GM19035 (cell line): ENCODE data around the gene ZNF778.
"Not testable (repeated sequence)": the region's sequence is repeated elsewhere in the genome, so short reads cannot be mapped to it uniquely, and the experiment has no call there.

Source experiments
- ATAC-seq: cut with Tn5 transposase; IDR thresholded peaks from one replicate; pipeline ENCODE4 v1.9.1; 2021; ENCODE audit not compliant: unreplicated experiment

Gene ZNF778

DNA sequence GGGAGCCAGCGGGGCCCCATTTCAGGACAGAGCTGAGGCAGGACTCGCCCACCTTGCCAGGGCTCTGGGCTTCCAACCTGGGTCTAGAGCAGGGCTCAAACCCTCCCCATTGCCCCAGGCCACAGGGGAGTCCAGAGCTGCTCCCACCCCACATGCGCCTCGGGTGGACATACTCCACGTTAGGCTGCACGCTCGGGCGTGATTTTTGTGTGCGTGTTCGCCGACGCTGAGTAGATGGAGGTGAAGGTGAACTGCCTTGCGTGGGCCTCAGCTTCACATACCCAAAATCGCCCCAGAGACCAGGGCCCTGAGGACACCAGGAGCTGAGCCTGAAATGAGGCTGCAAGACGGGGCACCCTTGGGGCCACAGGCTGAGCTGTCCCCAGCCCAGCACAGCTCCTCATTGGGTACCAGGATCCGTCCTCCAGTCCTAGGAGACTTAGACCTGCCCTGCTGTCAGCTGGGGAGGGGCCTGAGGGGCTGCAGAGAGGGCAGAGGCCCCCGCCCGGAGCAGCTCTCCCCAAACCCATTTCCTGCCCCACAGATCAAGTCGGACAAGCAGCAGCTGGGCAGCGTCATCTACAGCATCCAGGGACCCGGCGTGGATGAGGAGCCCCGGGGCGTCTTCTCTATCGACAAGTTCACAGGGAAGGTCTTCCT is 37.7 kb upstream of the ZNF778 start:
- ATAC-seq, result no peak

- ATAC-seq, result no peak
These were observed 34.0 kb upstream of the ZNF778 start for GRCh38 chr16:89183463-89183862.

DNA sequence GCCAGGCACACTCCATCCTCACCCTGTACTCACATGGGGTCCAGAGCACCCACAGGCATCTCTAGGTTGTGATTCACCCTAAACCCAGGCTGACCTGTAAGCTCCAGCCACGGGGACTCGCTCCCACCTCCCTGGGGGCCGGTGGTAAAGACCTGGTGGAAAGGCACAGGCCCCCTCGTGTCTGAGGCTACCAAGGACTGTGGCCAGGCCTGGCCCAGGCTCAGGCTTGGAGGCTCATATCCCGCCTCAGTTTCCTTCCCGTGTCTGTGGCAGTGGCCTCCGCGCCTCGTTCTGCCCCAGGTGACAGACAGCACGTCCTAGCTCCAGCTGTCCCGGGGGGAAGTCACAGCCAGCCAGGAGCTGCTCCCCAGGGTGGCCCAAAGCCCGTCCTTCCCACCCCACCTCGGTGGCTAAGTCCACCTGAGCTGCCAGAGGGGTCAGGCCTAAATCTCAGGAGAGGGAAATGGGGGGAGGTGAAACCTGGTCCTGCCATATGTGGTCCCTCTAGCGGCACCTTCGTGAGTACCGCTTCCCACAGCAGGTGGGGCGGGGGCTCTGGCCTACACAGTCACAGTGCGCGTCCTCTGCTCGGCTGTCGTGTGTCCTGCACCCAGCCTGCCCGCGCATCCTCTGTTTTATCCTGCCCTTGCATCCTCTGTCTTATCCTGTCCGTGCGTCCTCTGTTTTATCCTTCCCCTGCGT is 33.4 kb upstream of the ZNF778 start:
- ATAC-seq, result no peak

- no peak for ATAC-seq
These were observed 32.9 kb upstream of the ZNF778 start for GRCh38 chr16:89184677-89184932.

DNA sequence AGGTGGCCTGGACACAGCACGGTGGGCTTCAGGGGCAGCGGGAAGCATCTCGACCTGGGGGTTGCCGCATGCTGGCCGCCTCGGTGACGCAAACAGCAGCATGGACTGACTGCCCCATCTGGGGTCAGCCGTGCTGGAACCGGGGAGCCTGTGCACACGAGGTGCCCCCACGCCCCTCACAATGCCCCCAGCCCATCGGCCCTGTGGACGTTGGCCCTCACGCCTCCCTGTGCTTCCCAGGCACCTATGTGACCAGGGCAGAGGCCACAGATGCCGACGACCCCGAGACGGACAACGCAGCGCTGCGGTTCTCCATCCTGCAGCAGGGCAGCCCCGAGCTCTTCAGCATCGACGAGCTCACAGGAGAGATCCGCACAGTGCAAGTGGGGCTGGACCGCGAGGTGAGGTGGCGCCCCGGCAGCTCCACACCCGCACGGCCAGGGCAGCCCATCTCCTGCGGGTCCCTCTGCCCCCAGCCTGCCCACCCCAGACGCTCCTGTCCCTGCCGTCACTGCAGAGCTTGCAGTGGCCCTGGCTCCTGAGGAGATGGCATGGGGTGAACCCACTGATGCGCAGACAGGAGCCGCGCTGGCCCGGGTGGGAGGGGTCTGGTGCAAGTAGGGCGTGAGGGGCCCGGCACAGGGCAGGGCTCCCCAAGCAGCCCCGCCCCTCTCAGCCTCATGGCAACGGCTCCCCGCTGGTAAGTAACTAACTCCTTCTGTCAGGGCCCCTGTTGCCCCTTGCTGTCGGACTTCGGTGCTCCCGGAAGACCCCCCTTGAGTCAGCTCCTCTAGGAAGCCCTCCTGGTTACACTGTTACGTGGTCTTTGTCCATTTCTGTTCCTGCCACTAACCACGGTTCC is 32.3 kb upstream of the ZNF778 start:
- no peak for ATAC-seq

DNA sequence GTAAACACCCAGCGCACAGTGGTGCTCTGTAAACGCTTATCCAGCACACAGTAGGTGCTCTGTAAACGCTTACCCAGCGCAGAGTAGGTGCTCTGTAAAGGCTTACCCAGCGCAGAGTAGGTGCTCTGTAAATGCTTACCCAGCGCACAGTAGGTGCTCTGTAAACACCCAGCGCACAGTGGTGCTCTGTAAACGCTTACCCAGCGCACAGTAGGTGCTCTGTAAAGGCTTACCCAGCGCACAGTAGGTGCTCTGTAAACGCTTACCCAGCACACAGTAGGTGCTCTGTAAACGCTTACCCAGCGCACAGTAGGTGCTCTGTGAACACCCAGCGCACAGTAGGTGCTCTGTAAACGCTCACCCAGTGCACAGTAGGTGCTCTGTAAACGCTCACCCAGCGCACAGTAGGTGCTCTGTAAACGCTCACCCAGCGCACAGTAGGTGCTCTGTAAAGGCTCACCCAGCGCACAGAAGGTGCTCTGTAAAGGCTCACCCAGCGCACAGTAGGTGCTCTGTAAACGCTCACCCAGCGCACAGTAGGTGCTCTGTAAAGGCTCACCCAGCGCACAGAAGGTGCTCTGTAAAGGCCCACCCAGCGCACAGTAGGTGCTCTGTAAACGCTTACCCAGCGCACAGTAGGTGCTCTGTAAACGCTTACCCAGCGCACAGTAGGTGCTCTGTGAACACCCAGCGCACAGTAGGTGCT is 31.5 kb upstream of the ZNF778 start:
- not testable (repeated sequence) for ATAC-seq

- not testable (repeated sequence) for ATAC-seq
These were observed 30.9 kb upstream of the ZNF778 start for GRCh38 chr16:89186593-89187031.

DNA sequence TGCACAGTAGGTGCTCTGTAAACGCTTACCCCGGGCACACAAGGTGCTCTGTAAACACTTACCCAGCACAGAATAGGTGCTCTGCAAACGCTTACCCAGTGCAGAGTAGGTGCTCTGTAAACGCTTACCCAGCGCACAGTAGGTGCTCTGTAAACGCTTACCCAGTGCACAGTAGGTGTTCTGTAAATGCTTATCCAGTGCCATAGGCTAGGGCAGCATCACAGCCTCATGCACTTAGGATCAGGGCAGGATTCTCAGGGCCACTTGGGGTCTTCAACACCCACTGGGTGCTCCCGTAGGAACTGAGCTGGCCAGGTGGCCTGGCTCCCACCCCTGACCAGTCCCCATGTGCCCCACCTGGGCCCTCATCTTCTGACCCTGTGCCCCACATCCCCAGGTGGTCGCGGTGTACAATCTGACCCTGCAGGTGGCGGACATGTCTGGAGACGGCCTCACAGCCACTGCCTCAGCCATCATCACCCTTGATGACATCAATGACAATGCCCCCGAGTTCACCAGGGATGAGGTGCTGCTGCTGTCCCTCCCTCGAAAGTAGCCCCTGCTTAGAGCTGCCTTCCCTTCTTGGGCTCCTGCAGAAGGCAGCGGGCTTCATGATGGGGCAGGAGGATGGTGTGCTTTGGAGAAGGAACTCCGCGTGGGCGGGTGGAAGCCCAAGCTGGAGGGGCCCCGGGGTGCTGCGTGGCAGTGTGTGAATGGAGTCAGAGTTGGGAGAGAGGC is 30.3 kb upstream of the ZNF778 start:
- no peak for ATAC-seq

GRCh38 chr16:89187770-89188392 is 29.6 kb upstream of the ZNF778 start:
- ATAC-seq, result no peak

DNA sequence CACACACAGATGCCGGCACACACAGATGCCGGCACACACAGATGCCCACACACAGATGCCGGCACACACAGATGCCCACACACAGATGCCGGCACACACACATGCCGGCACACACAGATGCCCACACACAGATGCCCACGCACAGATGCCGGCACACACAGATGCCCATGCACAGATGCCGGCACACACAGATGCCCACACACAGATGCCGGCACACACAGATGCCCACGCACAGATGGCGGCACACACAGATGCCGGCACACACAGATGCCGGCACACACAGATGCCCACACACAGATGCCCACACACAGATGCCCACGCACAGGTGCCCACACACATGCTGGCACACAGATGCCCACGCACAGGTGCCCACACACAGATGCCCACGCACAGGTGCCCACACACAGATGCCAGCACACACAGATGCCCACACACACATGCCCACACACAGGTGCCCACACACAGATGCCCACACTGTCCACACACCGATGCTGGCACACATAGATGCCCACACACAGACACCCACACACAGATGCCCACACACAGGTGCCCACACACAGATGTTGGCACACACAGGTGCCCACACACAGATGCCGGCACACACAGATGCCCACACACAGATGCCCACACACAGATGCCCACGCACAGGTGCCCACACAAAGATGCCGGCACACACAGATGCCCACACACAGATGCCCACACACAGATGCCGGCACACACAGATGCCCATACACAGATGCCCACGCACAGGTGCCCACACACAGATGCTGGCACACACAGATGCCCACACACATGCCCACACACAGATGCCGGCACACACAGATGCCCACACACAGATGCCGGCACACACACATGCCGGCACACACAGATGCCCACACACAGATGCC is 28.8 kb upstream of the ZNF778 start:
- ATAC-seq, result not testable (repeated sequence)

DNA sequence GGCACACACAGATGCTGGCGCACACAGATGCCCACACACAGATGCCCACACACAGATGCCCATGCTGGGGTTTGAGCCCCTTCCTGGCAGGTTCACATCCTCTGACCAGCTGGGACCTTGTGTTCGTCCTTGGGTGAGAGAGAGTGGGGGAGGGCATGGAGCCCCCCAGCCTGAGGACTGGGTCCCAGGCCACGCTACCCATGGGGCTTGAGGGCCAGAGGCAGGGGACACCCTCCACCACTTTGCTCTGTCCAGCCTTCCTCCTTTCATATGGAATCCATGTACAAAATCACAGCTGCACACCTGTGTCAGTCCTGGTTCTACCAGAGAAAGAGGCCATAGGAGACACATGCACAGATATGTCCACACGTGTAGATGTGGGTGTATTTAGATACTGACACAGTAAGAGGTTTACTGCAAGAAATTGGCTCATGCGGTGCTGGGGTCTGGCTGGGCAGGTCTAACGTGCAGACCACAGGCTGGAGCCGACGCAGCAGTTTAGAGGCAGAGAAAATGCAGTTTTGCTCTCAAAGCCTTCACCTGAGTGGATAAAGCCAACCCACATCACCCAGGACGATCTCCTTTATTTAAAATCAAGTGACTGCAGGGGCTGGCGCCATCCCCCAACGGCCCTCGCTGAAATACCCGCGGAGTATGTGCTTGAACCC is 28.0 kb upstream of the ZNF778 start:
- no peak for ATAC-seq

DNA sequence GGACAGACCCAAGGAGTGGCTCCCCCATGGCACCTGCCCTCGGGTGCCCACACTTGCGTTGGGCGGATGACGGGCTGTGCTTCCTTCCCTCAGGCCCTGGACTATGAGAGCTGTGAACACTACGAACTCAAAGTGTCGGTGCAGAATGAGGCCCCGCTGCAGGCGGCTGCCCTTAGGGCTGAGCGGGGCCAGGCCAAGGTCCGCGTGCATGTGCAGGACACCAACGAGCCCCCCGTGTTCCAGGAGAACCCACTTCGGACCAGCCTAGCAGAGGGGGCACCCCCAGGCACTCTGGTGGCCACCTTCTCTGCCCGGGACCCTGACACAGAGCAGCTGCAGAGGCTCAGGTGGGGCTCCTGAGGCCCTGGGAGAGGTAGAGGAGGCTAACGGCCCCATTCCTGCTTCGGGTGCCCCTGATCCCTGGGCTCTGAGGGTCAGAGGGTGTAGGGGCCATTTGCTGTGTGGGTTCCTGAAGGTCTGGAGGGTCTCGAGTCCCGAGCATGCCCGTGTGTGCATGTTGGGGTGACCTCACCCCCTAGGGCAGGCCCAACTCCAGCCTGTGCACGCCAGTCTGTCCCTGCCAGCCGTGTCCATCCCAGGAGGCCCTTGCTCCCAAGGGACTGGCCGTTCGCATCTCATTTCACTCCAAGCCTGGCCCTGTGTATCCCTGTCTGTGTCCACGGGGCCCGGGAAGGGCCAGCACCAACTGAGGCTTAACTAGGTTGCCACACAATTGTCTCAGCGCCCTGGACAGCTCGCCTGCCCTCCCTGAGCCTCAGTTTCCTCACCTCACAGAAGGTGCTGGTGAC is 27.1 kb upstream of the ZNF778 start:
- no peak for ATAC-seq

DNA sequence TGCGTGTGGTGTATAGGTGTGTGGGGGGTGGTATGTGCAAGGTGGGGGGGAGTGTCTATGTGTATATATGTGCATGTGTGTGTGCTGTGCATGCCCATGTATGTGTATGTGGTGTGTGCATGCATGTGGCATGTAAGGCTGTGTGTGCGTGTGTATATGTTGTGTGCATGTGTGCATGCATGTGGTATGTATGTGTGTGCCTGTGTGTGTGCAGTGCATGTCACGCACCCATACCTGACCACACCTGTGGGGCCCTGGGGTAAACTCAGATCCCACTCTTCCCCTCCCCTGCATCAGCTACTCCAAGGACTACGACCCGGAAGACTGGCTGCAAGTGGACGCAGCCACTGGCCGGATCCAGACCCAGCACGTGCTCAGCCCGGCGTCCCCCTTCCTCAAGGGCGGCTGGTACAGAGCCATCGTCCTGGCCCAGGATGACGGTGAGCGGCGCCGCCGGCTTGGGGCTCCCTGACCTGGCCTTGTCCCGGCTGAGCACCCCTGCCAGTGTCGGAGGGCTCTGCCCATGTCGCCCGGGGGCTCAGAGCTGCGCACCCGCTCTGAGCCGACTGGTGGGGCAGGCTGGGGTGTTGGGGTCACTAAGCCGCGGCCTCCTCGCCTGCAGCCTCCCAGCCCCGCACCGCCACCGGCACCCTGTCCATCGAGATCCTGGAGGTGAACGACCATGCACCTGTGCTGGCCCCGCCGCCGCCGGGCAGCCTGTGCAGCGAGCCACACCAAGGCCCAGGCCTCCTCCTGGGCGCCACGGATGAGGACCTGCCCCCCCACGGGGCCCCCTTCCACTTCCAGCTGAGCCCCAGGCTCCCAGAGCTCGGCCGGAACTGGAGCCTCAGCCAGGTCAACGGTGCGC is 26.2 kb upstream of the ZNF778 start:
- ATAC-seq, result no peak

DNA sequence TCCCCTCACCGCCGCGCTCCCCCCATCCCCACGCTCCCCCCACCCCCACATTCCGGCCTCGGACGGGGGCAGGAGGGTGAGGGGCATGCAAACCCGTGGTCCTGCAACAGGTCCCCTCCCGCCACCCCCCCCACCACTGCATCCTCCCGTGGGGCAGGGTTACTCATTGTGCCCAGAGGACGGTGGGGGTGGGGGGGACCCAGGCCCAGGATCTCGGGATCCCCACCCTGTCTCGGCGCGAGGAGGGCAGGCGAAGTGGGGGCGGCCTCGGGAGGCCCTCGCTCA is 25.7 kb upstream of the ZNF778 start:
- ATAC-seq, result no peak

DNA sequence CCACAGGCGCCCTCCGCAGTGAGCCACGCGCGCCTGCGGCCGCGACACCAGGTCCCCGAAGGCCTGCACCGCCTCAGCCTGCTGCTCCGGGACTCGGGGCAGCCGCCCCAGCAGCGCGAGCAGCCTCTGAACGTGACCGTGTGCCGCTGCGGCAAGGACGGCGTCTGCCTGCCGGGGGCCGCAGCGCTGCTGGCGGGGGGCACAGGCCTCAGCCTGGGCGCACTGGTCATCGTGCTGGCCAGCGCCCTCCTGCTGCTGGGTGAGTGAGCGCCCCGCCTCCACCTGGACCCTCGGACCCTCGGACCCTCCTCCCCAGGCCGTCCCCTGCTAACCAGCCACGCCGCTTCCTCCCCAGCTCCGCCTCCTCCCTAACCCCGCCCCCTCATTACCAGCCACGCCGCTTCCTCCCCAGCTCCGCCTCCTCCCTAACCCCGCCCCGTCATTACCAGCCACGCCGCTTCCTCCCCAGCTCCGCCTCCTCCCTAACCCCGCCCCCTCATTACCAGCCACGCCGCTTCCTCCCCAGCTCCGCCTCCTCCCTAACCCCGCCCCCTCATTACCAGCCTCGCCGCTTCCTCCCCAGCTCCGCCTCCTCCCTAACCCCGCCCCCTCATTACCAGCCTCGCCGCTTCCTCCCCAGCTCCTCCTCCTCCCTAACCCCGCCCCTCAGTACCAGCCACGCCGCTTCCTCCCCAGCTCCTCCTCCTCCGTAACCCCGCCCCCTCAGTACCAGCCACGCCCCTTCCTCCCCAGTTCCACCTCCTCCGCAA is 25.1 kb upstream of the ZNF778 start:
- peak; percentile 63 for ATAC-seq

GRCh38 chr16:89192956-89193575 is 24.4 kb upstream of the ZNF778 start:
- ATAC-seq, result no peak
